HepG2 (cell line): ENCODE data around the gene IL6R. TPM values are rescaled to one million over a fixed set of nuclear protein-coding genes. Genes with fewer than 3 reads are reported as not detected.

Experiments
- FLYWCH1 ChIP-seq: sonication (generic); formaldehyde crosslinking; IDR thresholded peaks from 2 replicates; pipeline ENCODE4 v1.8.1; 2023; ENCODE audit warnings: mild to moderate bottlenecking, missing genetic modification reagents
- FOXJ3 ChIP-seq: sonication (generic); formaldehyde crosslinking; IDR thresholded peaks from 2 replicates; pipeline ENCODE4 v1.4.0; 2020; ENCODE audit warnings: missing genetic modification reagents, mild to moderate bottlenecking, borderline replicate concordance
- GABPB1 ChIP-seq: IDR thresholded peaks from 2 replicates; pipeline ENCODE4 v1.6.1; 2016; ENCODE audit warnings: mild to moderate bottlenecking, missing genetic modification reagents, moderate library complexity, missing compliant biosample characterization
- MAZ ChIP-seq, 2 experiments: sonication (generic) in 1 of 2; formaldehyde crosslinking in 1 of 2; IDR thresholded peaks; 2 replicates each; pipeline versions ENCODE4 v1.5.0 to v1.6.1; 2012 to 2020; ENCODE audit warnings: low read depth in 2 of 2, mild to moderate bottlenecking in 2 of 2, borderline replicate concordance in 1 of 2, improper control_type of control experiment in 1 of 2, low read length in 1 of 2, missing genetic modification reagents in 1 of 2, moderate library complexity in 1 of 2
- NR2F1 ChIP-seq, 2 experiments: fragments of 450-650 bp in 1 of 2; formaldehyde crosslinking in 1 of 2; IDR thresholded peaks; 2 replicates each; pipeline versions ENCODE4 v1.5.0 to v1.6.1; 2016 to 2020; ENCODE audit warnings: mild to moderate bottlenecking in 1 of 2, missing compliant biosample characterization in 1 of 2, missing genetic modification reagents in 1 of 2, moderate library complexity in 1 of 2
- PHF8 ChIP-seq: sonication (generic); formaldehyde crosslinking; IDR thresholded peaks from 2 replicates; pipeline ENCODE4 v1.5.0; 2020; ENCODE audit warnings: missing genetic modification reagents
- SRF ChIP-seq: IDR thresholded peaks from 2 replicates; pipeline ENCODE4 v1.6.1; 2011; ENCODE audit warnings: mild to moderate bottlenecking, low read depth, low read length, moderate library complexity
- TRIM24 ChIP-seq: sonication (generic); formaldehyde crosslinking; IDR thresholded peaks from 2 replicates; pipeline ENCODE4 v1.8.0; 2022; ENCODE audit warnings: mild to moderate bottlenecking, missing genetic modification reagents
- ZFX ChIP-seq: sonication (generic); formaldehyde crosslinking; IDR thresholded peaks from 2 replicates; pipeline ENCODE4 v1.4.0; 2020; ENCODE audit warnings: mild to moderate bottlenecking, low read depth, missing genetic modification reagents, moderate library complexity
- ZMYM4 ChIP-seq: sonication (generic); formaldehyde crosslinking; IDR thresholded peaks from 2 replicates; pipeline ENCODE4 v1.8.1; 2023; ENCODE audit warnings: mild to moderate bottlenecking, missing genetic modification reagents
- ZNF562 ChIP-seq: sonication (generic); formaldehyde crosslinking; IDR thresholded peaks from 2 replicates; pipeline ENCODE4 v1.8.0; 2022; ENCODE audit warnings: missing genetic modification reagents, borderline replicate concordance
- ZNF605 ChIP-seq: sonication (generic); formaldehyde crosslinking; IDR thresholded peaks from 2 replicates; pipeline ENCODE4 v1.8.0; 2022; ENCODE audit warnings: mild to moderate bottlenecking, missing genetic modification reagents
- ZNF766 ChIP-seq: sonication (generic); formaldehyde crosslinking; IDR thresholded peaks from 2 replicates; pipeline ENCODE4 v1.5.0; 2020; ENCODE audit warnings: missing genetic modification reagents, borderline replicate concordance
- ZZZ3 ChIP-seq: sonication (generic); formaldehyde crosslinking; IDR thresholded peaks from 2 replicates; pipeline ENCODE4 v1.4.0; 2020; ENCODE audit warnings: missing genetic modification reagents, mild to moderate bottlenecking, borderline replicate concordance
- polyA plus RNA-seq, 8 experiments: library from polyadenylated mRNA; depleted of rRNA in 3 of 8; stranded (reverse) in 7 of 8; unstranded in 1 of 8; fragments of >200 nt; fragmentation: Illumina TruSeq in 4 of 8; extraction: Trizol in 4 of 8; gene quantifications; 2 replicates each; pipeline versions ENCODE4 v1.2.1 to v1.2.3, GENCODE V29; 2011 to 2016; ENCODE audit warnings: low read depth in 4 of 8, missing spikeins in 1 of 8, mixed read lengths in 1 of 8; ENCODE audit not compliant: insufficient read depth in 1 of 8
- total RNA-seq, 5 experiments: library from RNA; depleted of rRNA; stranded (reverse); fragments of >200 nt; fragmentation: Illumina TruSeq; extraction: Trizol; gene quantifications; 2 replicates each; pipeline ENCODE4 v1.2.3, GENCODE V29; 2016; ENCODE audit warnings: low read depth in 1 of 5
- TF ChIP-seq, protein P1 (sequence below): sonication (generic); formaldehyde crosslinking; conservative IDR thresholded peaks from 2 replicates; pipeline ENCODE4 v1.4.0; 2020; ENCODE audit warnings: missing genetic modification reagents
- TF ChIP-seq, protein P2 (sequence below): sonication (generic); formaldehyde crosslinking; IDR thresholded peaks from 2 replicates; pipeline ENCODE4 v1.8.1; 2023; ENCODE audit warnings: mild to moderate bottlenecking, moderate library complexity, missing genetic modification reagents
- TF ChIP-seq, protein P3 (sequence below): sonication (generic); formaldehyde crosslinking; IDR thresholded peaks from 2 replicates; pipeline ENCODE4 v1.8.0; 2022; ENCODE audit warnings: missing genetic modification reagents, mild to moderate bottlenecking, moderate library complexity, borderline replicate concordance
- TF ChIP-seq, protein P4 (sequence below): sonication (generic); formaldehyde crosslinking; IDR thresholded peaks from 2 replicates; pipeline ENCODE4 v1.4.0; 2020; ENCODE audit warnings: low read depth, mild to moderate bottlenecking, missing genetic modification reagents
- TF ChIP-seq, protein P5 (sequence below): sonication (generic); formaldehyde crosslinking; IDR thresholded peaks from 2 replicates; pipeline ENCODE4 v1.4.0; 2020; ENCODE audit warnings: missing genetic modification reagents

Gene IL6R
- total and polyA plus RNA-seq, 2 of the 13 experiments (the other 11 are each of a cell fraction or from before 2014, with no cell fraction given) = 5.0 to 24.5 TPM

DNA sequence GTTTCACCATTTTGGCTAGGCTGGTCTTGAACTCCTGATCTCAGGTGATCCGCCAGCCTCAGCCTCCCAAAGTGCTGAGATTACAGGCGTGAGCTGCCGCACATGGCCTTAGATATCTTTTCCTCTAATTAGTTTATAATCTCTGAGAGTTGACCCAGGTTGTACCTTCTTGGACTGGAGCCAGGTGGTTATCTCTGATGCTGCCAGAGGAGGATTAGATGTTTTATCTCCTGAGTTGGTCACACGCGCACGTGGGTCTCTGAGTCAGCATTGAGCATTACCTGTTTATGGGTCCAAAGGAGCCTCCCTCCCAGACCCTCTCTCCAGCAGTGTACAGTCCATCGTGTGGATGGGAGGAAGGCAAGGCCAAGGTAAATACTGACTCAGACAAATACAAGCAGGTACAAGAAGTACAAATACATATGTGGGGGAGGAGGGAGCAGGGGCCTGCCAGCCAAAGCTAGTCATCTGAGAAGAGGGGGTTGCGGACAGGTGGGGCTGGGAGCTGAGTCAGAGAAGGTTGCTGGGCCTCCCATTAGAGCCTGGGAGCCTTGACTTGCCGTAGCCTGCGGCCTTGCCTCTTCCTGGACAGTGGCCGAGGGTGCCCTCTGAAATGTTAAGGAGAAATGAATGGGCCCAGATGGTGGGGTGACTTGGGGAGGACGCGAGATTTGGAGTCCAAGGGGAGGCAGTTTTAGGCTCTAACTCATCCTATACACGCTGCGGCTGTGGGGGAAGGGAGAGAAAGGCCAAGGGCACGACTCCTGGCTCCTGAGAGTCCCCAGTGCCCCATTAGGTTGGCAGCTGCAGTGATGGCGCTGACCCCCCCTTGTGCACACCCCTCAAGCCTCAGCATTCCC, 13.1 kb downstream of the IL6R start (continued):
- TF ChIP-seq, protein P1, sequence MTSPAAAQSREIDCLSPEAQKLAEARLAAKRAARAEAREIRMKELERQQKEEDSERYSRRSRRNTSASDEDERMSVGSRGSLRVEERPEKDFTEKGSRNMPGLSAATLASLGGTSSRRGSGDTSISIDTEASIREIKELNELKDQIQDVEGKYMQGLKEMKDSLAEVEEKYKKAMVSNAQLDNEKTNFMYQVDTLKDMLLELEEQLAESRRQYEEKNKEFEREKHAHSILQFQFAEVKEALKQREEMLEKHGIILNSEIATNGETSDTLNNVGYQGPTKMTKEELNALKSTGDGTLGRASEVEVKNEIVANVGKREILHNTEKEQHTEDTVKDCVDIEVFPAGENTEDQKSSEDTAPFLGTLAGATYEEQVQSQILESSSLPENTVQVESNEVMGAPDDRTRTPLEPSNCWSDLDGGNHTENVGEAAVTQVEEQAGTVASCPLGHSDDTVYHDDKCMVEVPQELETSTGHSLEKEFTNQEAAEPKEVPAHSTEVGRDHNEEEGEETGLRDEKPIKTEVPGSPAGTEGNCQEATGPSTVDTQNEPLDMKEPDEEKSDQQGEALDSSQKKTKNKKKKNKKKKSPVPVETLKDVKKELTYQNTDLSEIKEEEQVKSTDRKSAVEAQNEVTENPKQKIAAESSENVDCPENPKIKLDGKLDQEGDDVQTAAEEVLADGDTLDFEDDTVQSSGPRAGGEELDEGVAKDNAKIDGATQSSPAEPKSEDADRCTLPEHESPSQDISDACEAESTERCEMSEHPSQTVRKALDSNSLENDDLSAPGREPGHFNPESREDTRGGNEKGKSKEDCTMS = no peak
- TF ChIP-seq PHF8 (CRISPR knock-in tag) = peak; percentile 23; the same call in 1 of the 2 replicates
- peak; percentile 79 for TF ChIP-seq FOXJ3 (CRISPR knock-in tag)
- TF ChIP-seq FLYWCH1 = no peak
- TF ChIP-seq GABPB1 = peak; percentile 51
- TF ChIP-seq TRIM24 (CRISPR knock-in tag) = peak; percentile 43; the same call in 1 of the 2 replicates
- peak; percentile 36 to 59; a peak in 1 of 4 replicates for TF ChIP-seq NR2F1 (CRISPR knock-in tag; IDR thresholded peaks at IDR 0.05)
- TF ChIP-seq, protein P2, sequence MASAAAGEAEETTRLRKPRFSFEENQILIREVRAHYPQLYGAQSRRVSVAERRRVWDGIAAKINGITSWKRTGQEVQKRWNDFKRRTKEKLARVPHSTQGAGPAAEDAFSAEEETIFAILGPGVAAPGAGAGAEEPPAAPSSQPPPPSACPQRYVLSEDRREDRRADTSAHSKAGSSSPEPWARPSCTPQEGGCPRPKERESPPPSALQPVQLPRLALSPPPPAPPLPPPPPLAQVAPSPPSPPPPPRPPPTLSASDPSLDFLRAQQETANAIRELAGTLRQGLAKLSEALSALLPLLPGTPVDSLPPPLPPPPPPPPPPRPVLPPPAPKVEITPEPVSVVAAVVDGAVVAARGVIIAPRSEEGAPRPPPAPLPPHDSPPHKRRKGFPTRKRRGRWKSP = peak; percentile 38; the same call in 1 of the 2 replicates
- TF ChIP-seq, protein P3, sequence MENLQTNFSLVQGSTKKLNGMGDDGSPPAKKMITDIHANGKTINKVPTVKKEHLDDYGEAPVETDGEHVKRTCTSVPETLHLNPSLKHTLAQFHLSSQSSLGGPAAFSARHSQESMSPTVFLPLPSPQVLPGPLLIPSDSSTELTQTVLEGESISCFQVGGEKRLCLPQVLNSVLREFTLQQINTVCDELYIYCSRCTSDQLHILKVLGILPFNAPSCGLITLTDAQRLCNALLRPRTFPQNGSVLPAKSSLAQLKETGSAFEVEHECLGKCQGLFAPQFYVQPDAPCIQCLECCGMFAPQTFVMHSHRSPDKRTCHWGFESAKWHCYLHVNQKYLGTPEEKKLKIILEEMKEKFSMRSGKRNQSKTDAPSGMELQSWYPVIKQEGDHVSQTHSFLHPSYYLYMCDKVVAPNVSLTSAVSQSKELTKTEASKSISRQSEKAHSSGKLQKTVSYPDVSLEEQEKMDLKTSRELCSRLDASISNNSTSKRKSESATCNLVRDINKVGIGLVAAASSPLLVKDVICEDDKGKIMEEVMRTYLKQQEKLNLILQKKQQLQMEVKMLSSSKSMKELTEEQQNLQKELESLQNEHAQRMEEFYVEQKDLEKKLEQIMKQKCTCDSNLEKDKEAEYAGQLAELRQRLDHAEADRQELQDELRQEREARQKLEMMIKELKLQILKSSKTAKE (CRISPR knock-in tag) = peak; percentile 95
- peak; percentile 97 for TF ChIP-seq ZFX (CRISPR knock-in tag)
- TF ChIP-seq, protein P4, sequence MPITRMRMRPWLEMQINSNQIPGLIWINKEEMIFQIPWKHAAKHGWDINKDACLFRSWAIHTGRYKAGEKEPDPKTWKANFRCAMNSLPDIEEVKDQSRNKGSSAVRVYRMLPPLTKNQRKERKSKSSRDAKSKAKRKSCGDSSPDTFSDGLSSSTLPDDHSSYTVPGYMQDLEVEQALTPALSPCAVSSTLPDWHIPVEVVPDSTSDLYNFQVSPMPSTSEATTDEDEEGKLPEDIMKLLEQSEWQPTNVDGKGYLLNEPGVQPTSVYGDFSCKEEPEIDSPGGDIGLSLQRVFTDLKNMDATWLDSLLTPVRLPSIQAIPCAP (CRISPR knock-in tag) = 0 out of 2 replicates have a peak, but pooled peaks have one; percentile 29
- TF ChIP-seq, protein P5, sequence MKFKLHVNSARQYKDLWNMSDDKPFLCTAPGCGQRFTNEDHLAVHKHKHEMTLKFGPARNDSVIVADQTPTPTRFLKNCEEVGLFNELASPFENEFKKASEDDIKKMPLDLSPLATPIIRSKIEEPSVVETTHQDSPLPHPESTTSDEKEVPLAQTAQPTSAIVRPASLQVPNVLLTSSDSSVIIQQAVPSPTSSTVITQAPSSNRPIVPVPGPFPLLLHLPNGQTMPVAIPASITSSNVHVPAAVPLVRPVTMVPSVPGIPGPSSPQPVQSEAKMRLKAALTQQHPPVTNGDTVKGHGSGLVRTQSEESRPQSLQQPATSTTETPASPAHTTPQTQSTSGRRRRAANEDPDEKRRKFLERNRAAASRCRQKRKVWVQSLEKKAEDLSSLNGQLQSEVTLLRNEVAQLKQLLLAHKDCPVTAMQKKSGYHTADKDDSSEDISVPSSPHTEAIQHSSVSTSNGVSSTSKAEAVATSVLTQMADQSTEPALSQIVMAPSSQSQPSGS (CRISPR knock-in tag) = peak; percentile 82; the same call in 1 of the 2 replicates
- no peak for TF ChIP-seq ZNF562
- TF ChIP-seq ZNF766 (CRISPR knock-in tag) = peak; percentile 52; the same call in 1 of the 2 replicates
- 0 out of 2 replicates have a peak, but pooled peaks have one; percentile 67 for TF ChIP-seq ZZZ3 (CRISPR knock-in tag)
- no peak for TF ChIP-seq SRF
- TF ChIP-seq ZNF605 (CRISPR knock-in tag) = peak; percentile 51
- TF ChIP-seq ZMYM4 = peak; percentile 65; the same call in 1 of the 2 replicates
- TF ChIP-seq MAZ (IDR thresholded peaks at IDR 0.05; ENCODE audit: borderline replicate concordance, low read depth, low read length) = peak; percentile 81
- TF ChIP-seq MAZ (CRISPR knock-in tag; IDR thresholded peaks at IDR 0.05; ENCODE audit: low read depth) = peak; percentile 91
